Neural cell (in vitro differentiated cells): ENCODE results near the gene HLCS. TPM values are rescaled to one million over a fixed set of nuclear protein-coding genes. Genes with fewer than 3 reads are reported as not detected.

Experiments
- H2AFZ ChIP-seq: fragments of 200-600, 300-800 bp; sonication (generic), shearing (Covaris generic); 2 replicates; pipeline ENCODE4 v1.6.0; 2014; ENCODE audit warnings: low read depth, mild to moderate bottlenecking, antibody characterized with exemption, low read length, moderate library complexity
- H3F3A ChIP-seq: fragments of 200-600 bp; shearing (Covaris generic); 2 replicates; pipeline ENCODE4 v1.6.1; 2016; ENCODE audit warnings: mild to moderate bottlenecking, moderate library complexity, mixed read lengths, antibody characterized with exemption, low read length; ENCODE audit not compliant: insufficient read depth, poor library complexity, severe bottlenecking
- H3K27ac ChIP-seq: fragments of 200-600, 300-800 bp; sonication (generic), shearing (Covaris generic); 2 replicates; pipeline ENCODE4 v1.5.1; 2014; ENCODE audit warnings: mild to moderate bottlenecking, low read length, moderate library complexity
- H3K27me3 ChIP-seq: fragments of 300-800, 200-600 bp; sonication (generic), shearing (Covaris generic); 2 replicates; pipeline ENCODE4 v1.6.0; 2014; ENCODE audit warnings: mild to moderate bottlenecking, low read depth, low read length, moderate library complexity; ENCODE audit not compliant: insufficient read depth
- H3K36me3 ChIP-seq: fragments of 300-800, 200-600 bp; sonication (generic), shearing (Covaris generic); 2 replicates; pipeline ENCODE4 v1.5.1; 2014; ENCODE audit warnings: mild to moderate bottlenecking, antibody characterized with exemption, low read length, moderate library complexity; ENCODE audit not compliant: insufficient read depth
- H3K4me2 ChIP-seq: fragments of 300-800, 200-600 bp; sonication (generic), shearing (Covaris generic); 2 replicates; pipeline ENCODE4 v1.6.0; 2014; ENCODE audit warnings: mild to moderate bottlenecking, low read length
- H3K4me3 ChIP-seq: fragments of 300-800, 200-600 bp; sonication (generic), shearing (Covaris generic); 2 replicates; pipeline ENCODE4 v1.5.1; 2014; ENCODE audit warnings: mild to moderate bottlenecking, low read length, moderate library complexity
- H3K79me2 ChIP-seq: fragments of 200-600 bp; shearing (Covaris generic); replicated peaks from 2 replicates; pipeline ENCODE4 v1.6.0; 2014; ENCODE audit warnings: mild to moderate bottlenecking, low read length, moderate library complexity; ENCODE audit not compliant: insufficient read depth
- H3K9ac ChIP-seq: fragments of 300-800, 200-600 bp; sonication (generic), shearing (Covaris generic); 2 replicates; pipeline ENCODE4 v1.6.1; 2016; ENCODE audit warnings: mild to moderate bottlenecking, low read length, mixed read lengths
- H3K9me2 ChIP-seq: fragments of 200-600 bp; shearing (Covaris generic); 2 replicates; pipeline ENCODE4 v1.6.1; 2016; ENCODE audit warnings: mild to moderate bottlenecking, low read length, mixed read lengths; ENCODE audit not compliant: insufficient read depth
- H3K9me3 ChIP-seq: fragments of 200-600, 300-800 bp; sonication (generic), shearing (Covaris generic); 2 replicates; pipeline ENCODE4 v1.6.1; 2016; ENCODE audit warnings: mild to moderate bottlenecking, mixed run types, low read length, moderate library complexity, mixed read lengths
- H4K20me1 ChIP-seq: fragments of 200-600 bp; shearing (Covaris generic); 2 replicates; pipeline ENCODE4 v1.6.1; 2016; ENCODE audit warnings: mild to moderate bottlenecking, mixed run types; ENCODE audit not compliant: insufficient read depth
- CTCF ChIP-seq: fragments of 450-650 bp; IDR thresholded peaks from 2 replicates; pipeline ENCODE4 v1.5.1; 2014; ENCODE audit warnings: antibody characterized with exemption, mild to moderate bottlenecking, moderate library complexity; ENCODE audit not compliant: poor library complexity, severe bottlenecking
- EP300 ChIP-seq: fragments of 450-650 bp; conservative IDR thresholded peaks from 2 replicates; pipeline ENCODE4 v1.6.1; 2014; ENCODE audit warnings: antibody characterized with exemption, mild to moderate bottlenecking, moderate library complexity; ENCODE audit not compliant: poor library complexity, severe bottlenecking
- EZH2 ChIP-seq: fragments of 200-600, 300-800 bp; shearing (Covaris generic), sonication (generic); IDR thresholded peaks from 2 replicates; pipeline ENCODE4 v1.6.1; 2014; ENCODE audit warnings: antibody characterized with exemption, low read length, borderline replicate concordance, mild to moderate bottlenecking; ENCODE audit not compliant: insufficient read depth, poor library complexity, severe bottlenecking
- MXI1 ChIP-seq: fragments of 450-650 bp; conservative IDR thresholded peaks from 2 replicates; pipeline ENCODE4 v1.6.1; 2014; ENCODE audit warnings: antibody characterized with exemption, mild to moderate bottlenecking; ENCODE audit not compliant: poor library complexity, severe bottlenecking
- POLR2AphosphoS5 ChIP-seq: IDR thresholded peaks from 2 replicates; pipeline ENCODE4 v1.6.1; 2012
- RAD21 ChIP-seq: fragments of 450-650 bp; conservative IDR thresholded peaks from 2 replicates; pipeline ENCODE4 v1.6.1; 2014; ENCODE audit warnings: antibody characterized with exemption, mild to moderate bottlenecking, moderate library complexity
- REST ChIP-seq: IDR thresholded peaks from 2 replicates; pipeline ENCODE4 v1.6.1; 2012; ENCODE audit warnings: borderline replicate concordance
- SMC3 ChIP-seq: fragments of 450-650 bp; conservative IDR thresholded peaks from 2 replicates; pipeline ENCODE4 v1.6.1; 2014; ENCODE audit warnings: antibody characterized with exemption, mild to moderate bottlenecking, moderate library complexity; ENCODE audit not compliant: poor library complexity
- TAF1 ChIP-seq: IDR thresholded peaks from 2 replicates; pipeline ENCODE4 v1.6.1; 2012; ENCODE audit warnings: low read depth
- polyA plus RNA-seq: library from polyadenylated mRNA; depleted of rRNA; stranded (reverse); fragments of >200 nt; gene quantifications from 2 replicates; pipeline ENCODE4 v1.2.3, GENCODE V29; 2014

The HLCS gene
- polyA plus RNA-seq, 1 donor from 2014 or later = 12.1 TPM

GRCh38 chr21:36892201-36892600 lies 74.3 kb downstream of the HLCS start:
- Histone ChIP-seq H3K27ac (no peak overlapping the region), H3K9me3 (no peaks in the 10 kb centered on the region), H3K4me2 (no peak overlapping the region), H3K9ac (no peak overlapping the region), H3K36me3 (no peaks in the 10 kb centered on the region), H3K4me3 (no peak overlapping the region), H3K27me3 (no peaks in the 10 kb centered on the region), H4K20me1 (no peaks in the 10 kb centered on the region), H3K9me2 (no peaks in the 10 kb centered on the region), H3F3A (no peaks in the 10 kb centered on the region), H3K79me2 (no peaks in the 10 kb centered on the region), H2AFZ (no peak overlapping the region)
- TF ChIP-seq TAF1 (no peak), RAD21 (no peak), EZH2 (no peak), SMC3 (no peak)

- no peaks in the 10 kb centered on the region for H3K27me3 ChIP-seq
- no peak overlapping the region for H3K4me3 ChIP-seq
- no peak overlapping the region for H3K27ac ChIP-seq
- no peaks in the 10 kb centered on the region for H3K9me2 ChIP-seq
- H3K36me3 ChIP-seq = no peaks in the 10 kb centered on the region
- H3K9ac ChIP-seq = no peak overlapping the region
- H3F3A ChIP-seq = no peaks in the 10 kb centered on the region
- H3K79me2 ChIP-seq = no peaks in the 10 kb centered on the region
- H3K4me2 ChIP-seq = no peak overlapping the region
- no peak overlapping the region for H2AFZ ChIP-seq
- TF ChIP-seq EP300 = no peak
- no peak for TF ChIP-seq TAF1
- no peak for TF ChIP-seq CTCF
- TF ChIP-seq REST = no peak
- no peak for TF ChIP-seq SMC3
- no peak for TF ChIP-seq MXI1
- no peak for TF ChIP-seq RAD21
- H3K9me3 ChIP-seq = no peaks in the 10 kb centered on the region
- H4K20me1 ChIP-seq = no peaks in the 10 kb centered on the region
Measured at GRCh38 chr21:36891692-36892091, 74.8 kb downstream of the HLCS start.

GRCh38 chr21:36891121-36891520 lies 75.3 kb downstream of the HLCS start:
- TF ChIP-seq CTCF (no peak), RAD21 (no peak), REST (no peak), POLR2AphosphoS5 (no peak), SMC3 (no peak), EZH2 (no peak), MXI1 (no peak), EP300 (no peak), TAF1 (no peak)

More at GRCh38 chr21:36891121-36891520, 75.3 kb downstream of the HLCS start:
- Histone ChIP-seq H3K27ac (no peak overlapping the region), H3K4me2 (no peak overlapping the region), H3F3A (no peaks in the 10 kb centered on the region), H3K9me3 (no peaks in the 10 kb centered on the region), H3K79me2 (no peaks in the 10 kb centered on the region), H3K9me2 (no peaks in the 10 kb centered on the region), H3K36me3 (no peaks in the 10 kb centered on the region), H3K27me3 (no peaks in the 10 kb centered on the region), H4K20me1 (no peaks in the 10 kb centered on the region), H3K9ac (no peak overlapping the region), H3K4me3 (no peak overlapping the region), H2AFZ (no peak overlapping the region)
